HepG2 (cell line): ENCODE data around the gene TRPC3. TPM values are rescaled to one million over a fixed set of nuclear protein-coding genes. Genes with fewer than 3 reads are reported as not detected.
A peak's percentile ranks its signal among the peaks of the same experiment; 100 is the strongest.

Experiments used
- CC2D1A ChIP-seq: sonication (generic); formaldehyde crosslinking; IDR thresholded peaks from 2 replicates; pipeline ENCODE4 v1.8.1; 2023; ENCODE audit warnings: mild to moderate bottlenecking, missing genetic modification reagents
- GABPB1 ChIP-seq: IDR thresholded peaks from 2 replicates; pipeline ENCODE4 v1.6.1; 2016; ENCODE audit warnings: mild to moderate bottlenecking, missing genetic modification reagents, moderate library complexity, missing compliant biosample characterization
- HOXA3 ChIP-seq: sonication (generic); formaldehyde crosslinking; IDR thresholded peaks from 2 replicates; pipeline ENCODE4 v1.5.0; 2020; ENCODE audit warnings: missing genetic modification reagents
- JDP2 ChIP-seq: sonication (generic); formaldehyde crosslinking; IDR thresholded peaks from 2 replicates; pipeline ENCODE4 v1.8.1; 2022; ENCODE audit warnings: missing genetic modification reagents, borderline replicate concordance
- KDM4B ChIP-seq: sonication (generic); formaldehyde crosslinking; IDR thresholded peaks from 2 replicates; pipeline ENCODE4 v1.4.0; 2020; ENCODE audit warnings: missing genetic modification reagents
- MXD4 ChIP-seq: IDR thresholded peaks from 2 replicates; pipeline ENCODE4 v1.6.1; 2016; ENCODE audit warnings: mild to moderate bottlenecking, missing biosample characterization, missing genetic modification reagents
- NBN ChIP-seq: fragments of 450-650 bp; conservative IDR thresholded peaks from 2 replicates; pipeline ENCODE4 v1.6.1; 2017
- RAD21 ChIP-seq: fragments of 450-650 bp; formaldehyde crosslinking; IDR thresholded peaks from 2 replicates; pipeline ENCODE4 v1.5.0; 2020; ENCODE audit warnings: mild to moderate bottlenecking
- RFX5 ChIP-seq: IDR thresholded peaks from 2 replicates; pipeline ENCODE4 v1.6.1; 2011; ENCODE audit warnings: low read depth, low read length, improper control_type of control experiment
- SMAD9 ChIP-seq: sonication (generic); formaldehyde crosslinking; IDR thresholded peaks from 2 replicates; pipeline ENCODE4 v1.5.1; 2020; ENCODE audit warnings: mild to moderate bottlenecking, missing genetic modification reagents
- SMARCE1 ChIP-seq: fragments of 450-650 bp; IDR thresholded peaks from 2 replicates; pipeline ENCODE4 v1.6.1; 2017; ENCODE audit warnings: borderline replicate concordance
- TCF7L2 ChIP-seq: IDR thresholded peaks from 2 replicates; pipeline ENCODE4 v1.6.1; 2011; ENCODE audit warnings: mild to moderate bottlenecking, low read depth, low read length, moderate library complexity
- TEAD2 ChIP-seq: sonication (generic); formaldehyde crosslinking; IDR thresholded peaks from 2 replicates; pipeline ENCODE4 v1.9.0; 2021; ENCODE audit warnings: missing genetic modification reagents
- ZFP36L1 ChIP-seq: sonication (generic); formaldehyde crosslinking; IDR thresholded peaks from 2 replicates; pipeline ENCODE4 v1.8.0; 2022; ENCODE audit warnings: mild to moderate bottlenecking, missing genetic modification reagents, moderate library complexity
- ZNF382 ChIP-seq: sonication (generic); formaldehyde crosslinking; IDR thresholded peaks from 2 replicates; pipeline ENCODE4 v1.5.0; 2020; ENCODE audit warnings: missing genetic modification reagents, mild to moderate bottlenecking, borderline replicate concordance
- ZNF567 ChIP-seq: sonication (generic); formaldehyde crosslinking; IDR thresholded peaks from 2 replicates; pipeline ENCODE4 v1.8.1; 2023; ENCODE audit warnings: mild to moderate bottlenecking, missing genetic modification reagents, borderline replicate concordance
- ZNF747 ChIP-seq: sonication (generic); formaldehyde crosslinking; IDR thresholded peaks from 2 replicates; pipeline ENCODE4 v1.8.1; 2023; ENCODE audit warnings: missing genetic modification reagents, mild to moderate bottlenecking, borderline replicate concordance
- polyA plus RNA-seq, 8 experiments: library from polyadenylated mRNA; depleted of rRNA in 3 of 8; stranded (reverse) in 7 of 8; unstranded in 1 of 8; fragments of >200 nt; fragmentation: Illumina TruSeq in 4 of 8; extraction: Trizol in 4 of 8; gene quantifications; 2 replicates each; pipeline versions ENCODE4 v1.2.1 to v1.2.3, GENCODE V29; 2011 to 2016; ENCODE audit warnings: low read depth in 4 of 8, missing spikeins in 1 of 8, mixed read lengths in 1 of 8; ENCODE audit not compliant: insufficient read depth in 1 of 8
- total RNA-seq, 5 experiments: library from RNA; depleted of rRNA; stranded (reverse); fragments of >200 nt; fragmentation: Illumina TruSeq; extraction: Trizol; gene quantifications; 2 replicates each; pipeline ENCODE4 v1.2.3, GENCODE V29; 2016; ENCODE audit warnings: low read depth in 1 of 5
- TF ChIP-seq, protein P1 (sequence below): sonication (generic); formaldehyde crosslinking; IDR thresholded peaks from 2 replicates; pipeline ENCODE4 v1.4.0; 2020; ENCODE audit warnings: mild to moderate bottlenecking, missing genetic modification reagents
- TF ChIP-seq, protein P2 (sequence below): sonication (generic); formaldehyde crosslinking; IDR thresholded peaks from 2 replicates; pipeline ENCODE4 v1.5.1; 2020; ENCODE audit warnings: missing genetic modification reagents, mild to moderate bottlenecking, borderline replicate concordance
- TF ChIP-seq, protein P3 (sequence below): sonication (generic); formaldehyde crosslinking; conservative IDR thresholded peaks from 2 replicates; pipeline ENCODE4 v1.8.1; 2023; ENCODE audit warnings: missing genetic modification reagents

TRPC3 gene
- total and polyA plus RNA-seq, 2 of the 13 experiments (the other 11 are each of a cell fraction or from before 2014, with no cell fraction given), result not detected

DNA sequence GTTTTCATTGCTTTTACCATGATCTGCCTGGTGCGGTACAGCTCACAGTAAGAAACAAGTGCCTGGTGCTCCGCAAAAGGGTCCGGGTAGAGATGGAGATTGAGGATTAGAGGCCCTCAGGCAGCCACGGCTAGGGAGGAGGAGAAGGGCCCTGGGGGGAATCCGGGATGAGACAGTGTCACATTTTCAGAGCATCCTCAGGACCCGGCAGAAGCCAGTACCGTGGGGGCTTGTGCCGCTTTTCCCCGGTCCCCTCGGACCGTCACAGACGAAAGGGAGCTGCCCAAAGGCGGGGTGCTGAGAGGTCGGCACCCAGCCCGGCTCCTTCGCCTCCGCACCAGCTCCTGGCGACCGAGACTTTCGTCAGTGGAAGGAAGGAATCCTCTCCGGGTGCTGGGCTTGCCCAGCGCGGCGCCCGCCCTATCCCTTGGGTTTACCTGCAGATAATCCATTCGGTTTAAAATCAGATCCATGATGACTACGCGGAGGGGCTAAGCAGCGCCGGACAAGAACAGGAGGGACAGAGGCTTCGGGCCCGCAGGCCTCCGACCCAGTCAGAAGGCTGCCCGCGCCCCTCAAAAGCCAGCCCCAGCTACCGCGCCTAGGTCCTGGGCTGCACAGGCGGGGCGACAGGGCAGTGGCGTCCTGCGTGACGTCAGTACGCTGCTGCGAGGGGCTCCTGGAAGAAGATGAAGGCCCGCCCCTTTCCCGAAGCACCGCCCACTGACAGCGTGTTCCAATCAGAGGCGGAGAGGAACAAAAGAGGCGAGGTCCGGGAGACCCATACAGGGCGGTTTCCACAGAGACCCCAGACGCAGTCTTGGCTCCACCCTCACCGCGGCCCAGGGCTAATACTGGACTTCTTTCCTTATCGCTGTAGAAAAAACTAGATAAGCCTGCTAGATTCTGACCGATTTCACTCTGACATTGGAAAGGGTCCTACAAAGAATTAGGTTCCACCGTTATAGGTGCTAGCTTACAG is 81.7 kb downstream of the TRPC3 start, which contains the start of gene BBS7 (continued):
- TF ChIP-seq, protein P1, sequence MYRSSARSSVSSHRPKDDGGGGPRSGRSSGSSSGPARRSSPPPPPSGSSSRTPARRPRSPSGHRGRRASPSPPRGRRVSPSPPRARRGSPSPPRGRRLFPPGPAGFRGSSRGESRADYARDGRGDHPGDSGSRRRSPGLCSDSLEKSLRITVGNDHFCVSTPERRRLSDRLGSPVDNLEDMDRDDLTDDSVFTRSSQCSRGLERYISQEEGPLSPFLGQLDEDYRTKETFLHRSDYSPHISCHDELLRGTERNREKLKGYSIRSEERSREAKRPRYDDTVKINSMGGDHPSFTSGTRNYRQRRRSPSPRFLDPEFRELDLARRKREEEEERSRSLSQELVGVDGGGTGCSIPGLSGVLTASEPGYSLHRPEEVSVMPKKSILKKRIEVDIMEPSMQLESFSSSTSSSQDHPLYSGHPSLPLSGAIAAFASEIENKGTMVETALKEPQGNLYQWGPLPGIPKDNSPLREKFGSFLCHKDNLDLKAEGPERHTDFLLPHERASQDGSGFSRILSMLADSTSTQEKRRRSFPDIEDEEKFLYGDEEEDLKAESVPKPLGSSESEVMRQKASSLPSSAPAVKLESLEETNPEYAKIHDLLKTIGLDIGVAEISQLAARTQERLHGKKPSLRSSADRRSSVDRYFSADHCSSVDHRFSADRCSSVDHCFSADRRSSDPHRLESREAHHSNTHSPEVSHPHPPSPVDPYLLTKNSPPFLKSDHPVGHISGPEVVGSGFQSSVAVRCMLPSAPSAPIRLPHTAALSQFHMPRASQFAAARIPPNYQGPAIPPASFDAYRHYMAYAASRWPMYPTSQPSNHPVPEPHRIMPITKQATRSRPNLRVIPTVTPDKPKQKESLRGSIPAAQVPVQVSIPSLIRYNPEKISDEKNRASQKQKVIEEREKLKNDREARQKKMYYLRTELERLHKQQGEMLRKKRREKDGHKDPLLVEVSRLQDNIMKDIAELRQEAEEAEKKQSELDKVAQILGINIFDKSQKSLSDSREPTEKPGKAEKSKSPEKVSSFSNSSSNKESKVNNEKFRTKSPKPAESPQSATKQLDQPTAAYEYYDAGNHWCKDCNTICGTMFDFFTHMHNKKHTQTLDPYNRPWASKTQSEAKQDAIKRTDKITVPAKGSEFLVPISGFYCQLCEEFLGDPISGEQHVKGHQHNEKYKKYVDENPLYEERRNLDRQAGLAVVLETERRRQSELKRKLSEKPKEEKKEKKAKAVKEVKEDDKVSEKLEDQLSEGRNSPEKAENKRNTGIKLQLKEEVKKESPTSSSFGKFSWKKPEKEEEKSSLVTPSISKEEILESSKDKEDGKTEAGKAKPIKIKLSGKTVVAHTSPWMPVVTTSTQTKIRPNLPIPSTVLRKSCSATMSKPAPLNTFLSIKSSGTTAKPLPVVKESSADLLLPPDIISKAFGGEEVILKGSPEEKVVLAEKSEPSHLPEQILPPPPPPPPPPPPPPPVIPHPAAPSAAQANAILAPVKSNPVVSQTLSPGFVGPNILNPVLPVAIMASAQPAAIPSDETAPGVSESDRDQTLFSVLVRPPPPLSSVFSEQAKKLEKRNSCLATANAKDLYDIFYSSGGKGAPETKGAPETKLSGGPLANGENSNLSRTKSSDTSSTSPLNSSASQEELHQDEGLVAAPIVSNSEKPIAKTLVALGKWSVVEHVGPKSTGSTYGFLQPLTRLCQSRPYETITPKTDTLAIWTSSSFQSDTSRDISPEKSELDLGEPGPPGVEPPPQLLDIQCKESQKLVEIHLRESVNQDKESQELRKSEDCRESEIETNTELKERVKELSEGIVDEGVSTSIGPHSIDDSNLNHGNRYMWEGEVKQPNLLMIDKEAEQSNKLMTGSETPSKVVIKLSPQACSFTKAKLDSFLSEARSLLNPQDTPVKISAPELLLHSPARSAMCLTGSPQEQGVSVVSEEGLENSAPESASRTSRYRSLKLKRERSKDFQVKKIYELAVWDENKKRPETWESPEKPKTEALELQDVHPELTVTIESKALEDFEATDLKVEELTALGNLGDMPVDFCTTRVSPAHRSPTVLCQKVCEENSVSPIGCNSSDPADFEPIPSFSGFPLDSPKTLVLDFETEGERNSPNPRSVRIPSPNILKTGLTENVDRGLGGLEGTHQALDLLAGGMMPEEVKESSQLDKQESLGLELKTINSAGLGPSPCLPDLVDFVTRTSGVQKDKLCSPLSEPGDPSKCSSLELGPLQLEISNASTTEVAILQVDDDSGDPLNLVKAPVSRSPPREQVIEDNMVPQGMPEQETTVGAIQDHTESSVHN (CRISPR knock-in tag), result no peak
- no peak for TF ChIP-seq CC2D1A (CRISPR knock-in tag)
- TF ChIP-seq ZNF382 (CRISPR knock-in tag), result no peak
- no peak for TF ChIP-seq SMAD9
- peak; percentile 55; the same call in 1 of the 2 replicates for TF ChIP-seq ZNF747 (CRISPR knock-in tag)
- no peak for TF ChIP-seq SMARCE1
- peak; percentile 69; the same call in 1 of the 2 replicates for TF ChIP-seq GABPB1
- TF ChIP-seq HOXA3, result peak; percentile 85
- TF ChIP-seq KDM4B (CRISPR knock-in tag), result no peak
- no peak for TF ChIP-seq ZFP36L1
- no peak for TF ChIP-seq NBN
- no peak for TF ChIP-seq TEAD2
- TF ChIP-seq, protein P2, sequence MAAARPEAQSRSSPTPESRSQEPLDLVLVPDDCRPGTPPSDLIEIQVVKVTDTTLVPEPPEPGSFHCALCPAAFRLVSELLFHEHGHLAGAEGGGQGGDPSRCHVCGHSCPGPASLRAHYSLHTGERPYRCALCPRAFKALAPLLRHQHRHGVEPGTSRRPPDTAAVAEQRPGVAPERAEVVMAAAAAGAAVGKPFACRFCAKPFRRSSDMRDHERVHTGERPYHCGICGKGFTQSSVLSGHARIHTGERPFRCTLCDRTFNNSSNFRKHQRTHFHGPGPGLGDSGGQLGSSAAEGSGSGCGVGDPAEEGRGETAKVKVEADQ (CRISPR knock-in tag), result no peak
- TF ChIP-seq TCF7L2, result no peak
- TF ChIP-seq, protein P3, sequence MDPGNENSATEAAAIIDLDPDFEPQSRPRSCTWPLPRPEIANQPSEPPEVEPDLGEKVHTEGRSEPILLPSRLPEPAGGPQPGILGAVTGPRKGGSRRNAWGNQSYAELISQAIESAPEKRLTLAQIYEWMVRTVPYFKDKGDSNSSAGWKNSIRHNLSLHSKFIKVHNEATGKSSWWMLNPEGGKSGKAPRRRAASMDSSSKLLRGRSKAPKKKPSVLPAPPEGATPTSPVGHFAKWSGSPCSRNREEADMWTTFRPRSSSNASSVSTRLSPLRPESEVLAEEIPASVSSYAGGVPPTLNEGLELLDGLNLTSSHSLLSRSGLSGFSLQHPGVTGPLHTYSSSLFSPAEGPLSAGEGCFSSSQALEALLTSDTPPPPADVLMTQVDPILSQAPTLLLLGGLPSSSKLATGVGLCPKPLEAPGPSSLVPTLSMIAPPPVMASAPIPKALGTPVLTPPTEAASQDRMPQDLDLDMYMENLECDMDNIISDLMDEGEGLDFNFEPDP, result no peak
- TF ChIP-seq RAD21 (CRISPR knock-in tag), result no peak
- peak; percentile 61 for TF ChIP-seq RFX5
- no peak for TF ChIP-seq ZNF567 (CRISPR knock-in tag)
- TF ChIP-seq JDP2, result no peak
- TF ChIP-seq MXD4 (CRISPR knock-in tag), result no peak
